ENCODE measurements around the gene SPOCK1. TPM values are rescaled to one million over a fixed set of nuclear protein-coding genes. Genes with fewer than 3 reads are reported as not detected.

The SPOCK1 gene
- total and polyA plus RNA-seq, 9 of the 15 experiments (the other 6 are each of a cell fraction or from before 2014, with no cell fraction given): 0.01 to 0.35 (median 0.04) TPM; not detected in 6

GRCh38 chr5:137078171-137078665, 420.9 kb downstream of the SPOCK1 start:
- ATAC-seq (no peak), DNase-seq (ENCODE audit: extremely low read depth in 1 of 4, low spot score in 3 of 4) (no peak), FAIRE-seq (no peak)
- TF ChIP-seq GTF3C2 (IDR thresholded peaks at IDR 0.05; ENCODE audit: borderline replicate concordance, extremely low read depth, insufficient read length): no peak
- no peak for TF ChIP-seq SRSF1 (IDR thresholded peaks at IDR 0.05; ENCODE audit: low read depth, low read length)
- no peak for TF ChIP-seq TAF9B (IDR thresholded peaks at IDR 0.05; ENCODE audit: partially characterized antibody)
- no peak for TF ChIP-seq NCOA1 (IDR thresholded peaks at IDR 0.05; ENCODE audit: low read depth)
- no peak for TF ChIP-seq BRD9 (IDR thresholded peaks at IDR 0.05; ENCODE audit: low read depth, partially characterized antibody)
- no peak for TF ChIP-seq KLF6 (CRISPR knock-in tag; IDR thresholded peaks at IDR 0.05; ENCODE audit: borderline replicate concordance)
- Histone ChIP-seq H3K27ac (ENCODE audit: extremely low read depth, low read depth, low read length) (no peak overlapping the region), H3K4me1 (replicated peaks in 1 of 2; ENCODE audit: control insufficient read depth in 2 of 2, insufficient read depth in 2 of 2, low read length in 2 of 2) (no peaks in the 10 kb centered on the region; a peak in 1 of 5 replicates), H2AFZ (ENCODE audit: low read depth, low read length) (no peak overlapping the region), H3K4me2 (ENCODE audit: insufficient read depth, low read length) (no peak overlapping the region), H3K4me3 (no peak overlapping the region), H3K9ac (ENCODE audit: insufficient read depth in 1 of 2, low read depth in 2 of 2, low read length in 2 of 2) (no peak overlapping the region), H3K9me3 (replicated peaks; ENCODE audit: control insufficient read depth, insufficient read depth, low read depth, low read length) (no peaks in the 10 kb centered on the region), H3K79me2 (ENCODE audit: control insufficient read depth, insufficient read depth, low read length) (no peaks in the 10 kb centered on the region), H3K36me3 (ENCODE audit: control insufficient read depth, insufficient read depth, low read length) (no peaks in the 10 kb centered on the region), H3K9me1 (ENCODE audit: control insufficient read depth, insufficient read depth, low read length) (no peaks in the 10 kb centered on the region), H3K27me3 (ENCODE audit: control insufficient read depth in 2 of 2, insufficient read depth in 2 of 2, low read length in 2 of 2) (no peaks in the 10 kb centered on the region; a peak in 1 of 5 replicates), H4K20me1 (replicated peaks; ENCODE audit: control insufficient read depth, insufficient read depth, low read length) (no peaks in the 10 kb centered on the region)
- ChIA-PET CTCF (ENCODE audit: low intra/inter-chr PET ratio) (no interaction called here), POLR2A (no interaction called here)
- intact Hi-C loops (cut with micrococcal nuclease) (no loop called here), in situ Hi-C loops (cut with MboI) (no loop called here)
- no TSS peak for BruUV-seq (replicated peaks)
- under 1% methylated on average over 7 of the region's 7 CpGs for WGBS (ENCODE audit: insufficient coverage, low coverage, missing lambda C conversion rate)
